ENCODE measurements around the gene JARID2.

DNA sequence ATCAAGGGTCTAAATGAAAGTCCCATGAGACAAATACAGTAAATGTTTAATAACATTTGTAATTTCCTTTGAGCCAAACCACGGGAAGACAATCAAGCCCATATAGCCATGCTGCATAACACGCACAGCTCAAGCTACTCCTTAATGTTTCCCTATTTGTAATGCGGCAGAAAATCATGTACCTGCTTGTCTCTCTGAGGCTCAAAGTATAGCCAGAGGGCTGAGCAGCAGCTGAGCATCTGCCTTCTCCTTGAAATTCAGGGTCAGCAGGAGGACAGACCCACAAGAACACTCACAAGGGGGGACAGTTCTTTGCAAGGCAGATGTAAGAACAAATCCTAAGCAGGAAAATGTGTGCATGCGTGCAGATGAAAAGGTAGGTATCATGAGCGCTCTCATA, 45.8 kb upstream of the JARID2 start:
- TF ChIP-seq, protein P1, sequence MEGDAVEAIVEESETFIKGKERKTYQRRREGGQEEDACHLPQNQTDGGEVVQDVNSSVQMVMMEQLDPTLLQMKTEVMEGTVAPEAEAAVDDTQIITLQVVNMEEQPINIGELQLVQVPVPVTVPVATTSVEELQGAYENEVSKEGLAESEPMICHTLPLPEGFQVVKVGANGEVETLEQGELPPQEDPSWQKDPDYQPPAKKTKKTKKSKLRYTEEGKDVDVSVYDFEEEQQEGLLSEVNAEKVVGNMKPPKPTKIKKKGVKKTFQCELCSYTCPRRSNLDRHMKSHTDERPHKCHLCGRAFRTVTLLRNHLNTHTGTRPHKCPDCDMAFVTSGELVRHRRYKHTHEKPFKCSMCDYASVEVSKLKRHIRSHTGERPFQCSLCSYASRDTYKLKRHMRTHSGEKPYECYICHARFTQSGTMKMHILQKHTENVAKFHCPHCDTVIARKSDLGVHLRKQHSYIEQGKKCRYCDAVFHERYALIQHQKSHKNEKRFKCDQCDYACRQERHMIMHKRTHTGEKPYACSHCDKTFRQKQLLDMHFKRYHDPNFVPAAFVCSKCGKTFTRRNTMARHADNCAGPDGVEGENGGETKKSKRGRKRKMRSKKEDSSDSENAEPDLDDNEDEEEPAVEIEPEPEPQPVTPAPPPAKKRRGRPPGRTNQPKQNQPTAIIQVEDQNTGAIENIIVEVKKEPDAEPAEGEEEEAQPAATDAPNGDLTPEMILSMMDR (optimal IDR thresholded peaks at IDR 0.05 in 1 of 3, IDR thresholded peaks at IDR 0.05 in 1 of 3, conservative IDR thresholded peaks at IDR 0.05 in 1 of 3; ENCODE audit: extremely low read depth in 1 of 3, insufficient read depth in 2 of 3, low read length in 3 of 3): no peak
- no peak for TF ChIP-seq EZH2 (IDR thresholded peaks at IDR 0.05; ENCODE audit: low read length)

All from keratinocyte (primary cell).